NT2/D1 (cell line): ENCODE data around the gene BEAN1.

Experiments used
- DNase-seq: peaks from one replicate; pipeline ENCODE4 v3.0.0-alpha.2; 2011; ENCODE audit warnings: low read depth, low spot score
- H3K27me3 ChIP-seq: 2 replicates; pipeline ENCODE4 v1.6.0; 2011; ENCODE audit warnings: mild to moderate bottlenecking; ENCODE audit not compliant: insufficient read length, insufficient read depth
- H3K36me3 ChIP-seq: 2 replicates; pipeline ENCODE4 v1.6.1; 2011; ENCODE audit warnings: mild to moderate bottlenecking, low read length, mixed read lengths; ENCODE audit not compliant: insufficient read depth, insufficient read length
- H3K4me1 ChIP-seq: 2 replicates; pipeline ENCODE4 v1.5.1; 2011; ENCODE audit not compliant: insufficient read depth, insufficient read length
- H3K4me3 ChIP-seq: 2 replicates; pipeline ENCODE4 v1.5.1; 2011; ENCODE audit warnings: low read depth; ENCODE audit not compliant: insufficient read length
- H3K9ac ChIP-seq: 2 replicates; pipeline ENCODE4 v1.6.0; 2011; ENCODE audit warnings: low read depth; ENCODE audit not compliant: insufficient read length
- H3K9me3 ChIP-seq: 2 replicates; pipeline ENCODE4 v1.5.1; 2011; ENCODE audit warnings: mild to moderate bottlenecking, low read length; ENCODE audit not compliant: insufficient read depth
- SUZ12 ChIP-seq: IDR thresholded peaks from 2 replicates; pipeline ENCODE4 v1.6.1; 2011; ENCODE audit not compliant: insufficient read length, insufficient read depth; ENCODE audit errors: extremely low read depth
- YY1 ChIP-seq: IDR thresholded peaks from 2 replicates; pipeline ENCODE4 v1.6.1; 2011; ENCODE audit not compliant: insufficient read length, insufficient read depth
- ZNF274 ChIP-seq: IDR thresholded peaks from 2 replicates; pipeline ENCODE4 v1.6.1; 2011; ENCODE audit warnings: mild to moderate bottlenecking, low read depth, low read length

The BEAN1 gene

GRCh38 chr16:66468321-66468965, 41.3 kb downstream of the BEAN1 start:
- no peaks in the 10 kb centered on the region for H3K9me3 ChIP-seq
- H3K27me3 ChIP-seq = no peaks in the 10 kb centered on the region
- H3K4me1 ChIP-seq = no peaks in the 10 kb centered on the region
- H3K36me3 ChIP-seq = no peaks in the 10 kb centered on the region
- H3K9ac ChIP-seq = no peak overlapping the region
- no peak for DNase-seq
- TF ChIP-seq YY1 = no peak
- no peak for TF ChIP-seq SUZ12
- no peak for TF ChIP-seq ZNF274
- no peak overlapping the region for H3K4me3 ChIP-seq

GRCh38 chr16:66469291-66469946, 42.3 kb downstream of the BEAN1 start:
- Histone ChIP-seq H3K9ac (no peak overlapping the region), H3K9me3 (no peaks in the 10 kb centered on the region), H3K36me3 (no peaks in the 10 kb centered on the region), H3K4me3 (no peak overlapping the region), H3K27me3 (no peaks in the 10 kb centered on the region), H3K4me1 (no peaks in the 10 kb centered on the region)
- DNase-seq = no peak
- TF ChIP-seq ZNF274 = no peak
- TF ChIP-seq YY1 = no peak
- no peak for TF ChIP-seq SUZ12

- TF ChIP-seq YY1 (no peak), SUZ12 (no peak), ZNF274 (no peak)
Measured at GRCh38 chr16:66469947-66470546, 43.0 kb downstream of the BEAN1 start.

GRCh38 chr16:66470556-66470955, 43.5 kb downstream of the BEAN1 start:
- H3K4me3 ChIP-seq = no peak overlapping the region
- H3K4me1 ChIP-seq = no peaks in the 10 kb centered on the region
- no peaks in the 10 kb centered on the region for H3K36me3 ChIP-seq
- no peak overlapping the region for H3K9ac ChIP-seq
- DNase-seq = no peak
- H3K27me3 ChIP-seq = no peaks in the 10 kb centered on the region
- no peaks in the 10 kb centered on the region for H3K9me3 ChIP-seq
- TF ChIP-seq ZNF274 = no peak
- TF ChIP-seq YY1 = no peak
- no peak for TF ChIP-seq SUZ12

More at GRCh38 chr16:66469947-66470546, 43.0 kb downstream of the BEAN1 start:
- DNase-seq = no peak
- Histone ChIP-seq H3K9me3 (no peaks in the 10 kb centered on the region), H3K27me3 (no peaks in the 10 kb centered on the region), H3K4me3 (no peak overlapping the region), H3K9ac (no peak overlapping the region), H3K4me1 (no peaks in the 10 kb centered on the region), H3K36me3 (no peaks in the 10 kb centered on the region)

- H3K36me3 ChIP-seq = no peaks in the 10 kb centered on the region
- peak overlapping the region; percentile 28 for H3K9ac ChIP-seq
Measured at GRCh38 chr16:66471264-66471663, 44.2 kb downstream of the BEAN1 start.

GRCh38 chr16:66471716-66472393, 44.8 kb downstream of the BEAN1 start:
- H3K36me3 ChIP-seq = no peaks in the 10 kb centered on the region
- no peak for DNase-seq
- H3K27me3 ChIP-seq = no peaks in the 10 kb centered on the region
- H3K4me1 ChIP-seq = peaks cover 4% of the 10 kb centered on the region
- H3K9me3 ChIP-seq = no peaks in the 10 kb centered on the region
- TF ChIP-seq ZNF274 (no peak), YY1 (no peak), SUZ12 (no peak)
- no peak overlapping the region for H3K4me3 ChIP-seq
- H3K9ac ChIP-seq = no peak overlapping the region

More at GRCh38 chr16:66471264-66471663, 44.2 kb downstream of the BEAN1 start:
- Histone ChIP-seq H3K27me3 (no peaks in the 10 kb centered on the region), H3K4me3 (no peak overlapping the region), H3K9me3 (no peaks in the 10 kb centered on the region), H3K4me1 (peaks cover under 1% of the 10 kb centered on the region)
- TF ChIP-seq ZNF274 (no peak), YY1 (no peak), SUZ12 (no peak)
- DNase-seq = no peak

- peaks cover 12% of the 10 kb centered on the region for H3K4me1 ChIP-seq
- no peak overlapping the region for H3K9ac ChIP-seq
- no peaks in the 10 kb centered on the region for H3K9me3 ChIP-seq
- DNase-seq = no peak
- no peak overlapping the region for H3K4me3 ChIP-seq
- TF ChIP-seq YY1 (no peak), SUZ12 (no peak), ZNF274 (no peak)
- no peaks in the 10 kb centered on the region for H3K27me3 ChIP-seq
- no peaks in the 10 kb centered on the region for H3K36me3 ChIP-seq
Measured at GRCh38 chr16:66473051-66473571, 46.0 kb downstream of the BEAN1 start.
